HCT116 (cell line): ENCODE data around the gene WNK1. TPM values are rescaled to one million over a fixed set of nuclear protein-coding genes. Genes with fewer than 3 reads are reported as not detected.

Experiments used
- ATAC-seq: fragments of 200-7000 bp; cut with Tn5 transposase; 2 replicates; pipeline ENCODE4 v1.9.1; 2020; ENCODE audit warnings: mild to moderate bottlenecking, moderate library complexity
- BruUV-seq: library from RNA; stranded (reverse); fragments of 400-500 nt; replicated peaks from 2 replicates; lab custom pipeline; 2021; lab: Mats Ljungman, UMichigan
- CTCF ChIA-PET: fragments of 300-600 bp; sonication (Branson Sonifier 250); formaldehyde crosslinking; loops from one replicate; lab custom pipeline; 2021; ENCODE audit warnings: antibody characterized with exemption; lab: Charles Lee
- POLR2A ChIA-PET: fragments of 300-600, 350-600 bp; sonication (Branson Sonifier 250); formaldehyde crosslinking; loops from one replicate; lab custom pipeline; 2021; ENCODE audit warnings: antibody characterized with exemption; lab: Charles Lee
- RAD21 ChIA-PET, 2 experiments: fragments of 300-600 bp; sonication (Branson Sonifier 250); formaldehyde crosslinking; loops; one replicate each; lab custom pipeline; 2023; ENCODE audit warnings: low total read pairs in 2 of 2; ENCODE audit not compliant: uncharacterized antibody in 2 of 2, unreplicated experiment in 2 of 2, low non-redundant PET in 1 of 2; lab: Charles Lee
- DNase-seq: peaks from one replicate; pipeline ENCODE4 v3.0.0-alpha.2; 2010; ENCODE audit warnings: low read depth, low spot score
- H2AFZ ChIP-seq: fragments of 200-600 bp; shearing (Covaris generic), sonication (generic); 2 replicates; pipeline ENCODE4 v1.6.1; 2017; ENCODE audit warnings: low read depth, mixed run types, mixed read lengths, antibody characterized with exemption, low read length; ENCODE audit not compliant: poor library complexity, severe bottlenecking
- H3K27ac ChIP-seq: 2 replicates; pipeline ENCODE4 v1.5.1; 2012; ENCODE audit warnings: low read depth, low read length
- H3K27me3 ChIP-seq: fragments of 200-600 bp; sonication (generic); 2 replicates; pipeline ENCODE4 v1.6.1; 2016; ENCODE audit warnings: mixed run types, low read length, mixed read lengths; ENCODE audit not compliant: insufficient read depth
- H3K36me3 ChIP-seq, 2 experiments: fragments of 200-500 bp in 1 of 2; fragments of 200-600 bp in 1 of 2; sonication (Bioruptor generic) in 1 of 2; sonication (generic) in 1 of 2; 2 replicates each; pipeline versions ENCODE4 v1.5.1 to v1.6.1; 2014 to 2016; ENCODE audit warnings: low read length in 2 of 2, inconsistent platforms in 1 of 2, mixed read lengths in 1 of 2, mixed run types in 1 of 2; ENCODE audit not compliant: insufficient read depth in 2 of 2, control insufficient read depth in 1 of 2
- H3K4me1 ChIP-seq, 2 experiments: fragments of 200-600 bp in 1 of 2; sonication (generic) in 1 of 2; 2 replicates each; pipeline versions ENCODE4 v1.5.1 to v1.6.1; 2012 to 2017; ENCODE audit warnings: low read length in 2 of 2, inconsistent platforms in 1 of 2, mild to moderate bottlenecking in 1 of 2, mixed read lengths in 1 of 2, mixed run types in 1 of 2, moderate library complexity in 1 of 2; ENCODE audit not compliant: insufficient read depth in 2 of 2, control insufficient read depth in 1 of 2
- H3K4me2 ChIP-seq: fragments of 200-600 bp; sonication (generic); 2 replicates; pipeline ENCODE4 v1.6.1; 2017; ENCODE audit warnings: mixed run types, low read length, mixed read lengths
- H3K4me3 ChIP-seq, 2 experiments: fragments of 200-600 bp in 1 of 2; sonication (generic) in 1 of 2; replicated peaks in 1 of 2; 2 replicates each; pipeline ENCODE4 v1.5.1; 2011 to 2016; ENCODE audit warnings: low read length in 2 of 2, control low read depth in 1 of 2, low read depth in 1 of 2, mild to moderate bottlenecking in 1 of 2, mixed read lengths in 1 of 2, mixed run types in 1 of 2
- H3K79me2 ChIP-seq: fragments of 200-600 bp; sonication (generic); 2 replicates; pipeline ENCODE4 v1.6.1; 2017; ENCODE audit warnings: mild to moderate bottlenecking, mixed run types, low read length, moderate library complexity, mixed read lengths; ENCODE audit not compliant: insufficient read depth
- H3K9ac ChIP-seq: fragments of 200-600 bp; sonication (generic); 2 replicates; pipeline ENCODE4 v1.6.1; 2016; ENCODE audit warnings: low read length, mixed read lengths
- H3K9me2 ChIP-seq: fragments of 200-600 bp; sonication (generic), shearing (Covaris generic); 2 replicates; pipeline ENCODE4 v1.6.1; 2017; ENCODE audit warnings: mixed run types, mild to moderate bottlenecking, moderate library complexity; ENCODE audit not compliant: insufficient read depth
- H3K9me3 ChIP-seq, 2 experiments: fragments of 200-500 bp in 1 of 2; fragments of 200-600 bp in 1 of 2; sonication (Bioruptor generic) in 1 of 2; sonication (generic) in 1 of 2; 2 replicates each; pipeline ENCODE4 v1.6.1; 2014 to 2017; ENCODE audit warnings: low read length in 2 of 2, mixed read lengths in 2 of 2, inconsistent platforms in 1 of 2, low read depth in 1 of 2, mild to moderate bottlenecking in 1 of 2, mixed run types in 1 of 2, moderate library complexity in 1 of 2; ENCODE audit not compliant: control insufficient read depth in 1 of 2, insufficient read depth in 1 of 2
- H4K20me1 ChIP-seq: fragments of 200-600 bp; sonication (generic), shearing (Covaris generic); 2 replicates; pipeline ENCODE4 v1.6.1; 2017; ENCODE audit warnings: mixed run types, mild to moderate bottlenecking, moderate library complexity; ENCODE audit not compliant: insufficient read depth
- FOSL1 ChIP-seq: IDR thresholded peaks from 2 replicates; pipeline ENCODE4 v1.6.1; 2012; ENCODE audit warnings: low read depth
- RAD21 ChIP-seq: IDR thresholded peaks from 2 replicates; pipeline ENCODE4 v1.6.1; 2012; ENCODE audit warnings: low read depth, mild to moderate bottlenecking
- SIN3A ChIP-seq: IDR thresholded peaks from 2 replicates; pipeline ENCODE4 v1.6.1; 2012; ENCODE audit warnings: low read depth
- SRF ChIP-seq: IDR thresholded peaks from 2 replicates; pipeline ENCODE4 v1.6.1; 2012; ENCODE audit warnings: low read depth
- intact Hi-C: fragments of 100-400 bp; cut with micrococcal nuclease; formaldehyde crosslinking; loops from 2 replicates; pipeline ENCODE4 v1.10.0; 2022
- total RNA-seq: library from RNA; stranded (reverse); gene quantifications from one replicate; pipeline ENCODE4 v1.2.1, GENCODE V29; 2021; ENCODE audit not compliant: unreplicated experiment
- TF ChIP-seq, protein P1 (sequence below), 3 experiments: fragments of 200-600 bp in 1 of 3; sonication (generic) in 1 of 3; IDR thresholded peaks in 2 of 3; conservative IDR thresholded peaks in 1 of 3; 2 replicates each; pipeline ENCODE4 v1.5.1; 2012 to 2017; ENCODE audit warnings: low read depth in 2 of 3, low read length in 2 of 3, antibody characterized with exemption in 1 of 3, borderline replicate concordance in 1 of 3, control low read depth in 1 of 3, mild to moderate bottlenecking in 1 of 3, mixed read lengths in 1 of 3, mixed run types in 1 of 3, moderate library complexity in 1 of 3; ENCODE audit not compliant: insufficient read depth in 1 of 3

The WNK1 gene
- total RNA-seq, 1 experiment from 2014 or later, result 81.0 TPM

- ATAC-seq, result no peak
- no peak overlapping the region for H3K27ac ChIP-seq
- RAD21 ChIA-PET, result no interaction called here
These were observed 2.6 kb downstream of the WNK1 start for GRCh38 chr12:754851-755562.

More at GRCh38 chr12:754851-755562, 2.6 kb downstream of the WNK1 start:
- Histone ChIP-seq H3K9me3 (no peaks in the 10 kb centered on the region), H3K4me2 (peak overlapping the region; percentile 91), H3K4me1 (peaks cover 15 to 30% of the 10 kb centered on the region in 2 experiments; a peak in 3 of 4 replicates), H4K20me1 (peaks cover 21% of the 10 kb centered on the region; the same call in 1 of the 2 replicates), H3K27me3 (no peaks in the 10 kb centered on the region), H3K9ac (0 out of 2 replicates have a peak overlapping the region, but pooled peaks have one; percentile 75), H3K9me2 (no peaks in the 10 kb centered on the region), H3K4me3 (peak overlapping the region; percentile 75), H2AFZ (no peak overlapping the region), H3K36me3 (peaks cover 0 to 3% of the 10 kb centered on the region in 2 experiments; a peak in 1 of 4 replicates), H3K79me2 (peaks cover 72% of the 10 kb centered on the region)
- TF ChIP-seq FOSL1, result no peak
- TF ChIP-seq, protein P1, sequence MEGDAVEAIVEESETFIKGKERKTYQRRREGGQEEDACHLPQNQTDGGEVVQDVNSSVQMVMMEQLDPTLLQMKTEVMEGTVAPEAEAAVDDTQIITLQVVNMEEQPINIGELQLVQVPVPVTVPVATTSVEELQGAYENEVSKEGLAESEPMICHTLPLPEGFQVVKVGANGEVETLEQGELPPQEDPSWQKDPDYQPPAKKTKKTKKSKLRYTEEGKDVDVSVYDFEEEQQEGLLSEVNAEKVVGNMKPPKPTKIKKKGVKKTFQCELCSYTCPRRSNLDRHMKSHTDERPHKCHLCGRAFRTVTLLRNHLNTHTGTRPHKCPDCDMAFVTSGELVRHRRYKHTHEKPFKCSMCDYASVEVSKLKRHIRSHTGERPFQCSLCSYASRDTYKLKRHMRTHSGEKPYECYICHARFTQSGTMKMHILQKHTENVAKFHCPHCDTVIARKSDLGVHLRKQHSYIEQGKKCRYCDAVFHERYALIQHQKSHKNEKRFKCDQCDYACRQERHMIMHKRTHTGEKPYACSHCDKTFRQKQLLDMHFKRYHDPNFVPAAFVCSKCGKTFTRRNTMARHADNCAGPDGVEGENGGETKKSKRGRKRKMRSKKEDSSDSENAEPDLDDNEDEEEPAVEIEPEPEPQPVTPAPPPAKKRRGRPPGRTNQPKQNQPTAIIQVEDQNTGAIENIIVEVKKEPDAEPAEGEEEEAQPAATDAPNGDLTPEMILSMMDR (IDR thresholded peaks at IDR 0.05 in 2 of 3, conservative IDR thresholded peaks at IDR 0.05 in 1 of 3; ENCODE audit: borderline replicate concordance in 1 of 3, insufficient read depth in 1 of 3, low read depth in 2 of 3, low read length in 2 of 3), result peak in 2 of 3 experiments; percentile 31 to 54; a peak in 3 of 6 replicates
- no peak for TF ChIP-seq SRF
- no peak for TF ChIP-seq SIN3A
- TF ChIP-seq RAD21, result 0 out of 2 replicates have a peak, but pooled peaks have one; percentile 4
- POLR2A ChIA-PET, result interaction anchor here (1.0 kb wide), 2 partner anchors 179 to 184 kb away, joined by 3 read pairs; no protein-coding TSS in a partner anchor
- no peak for DNase-seq
- intact Hi-C loops, result loop anchor here (5.0 kb wide), 1 partner anchor 113 kb away; no protein-coding TSS in a partner anchor
- CTCF ChIA-PET, result interaction anchor here (1.1 to 1.3 kb wide), 2 partner anchors 59 to 179 kb away, joined by 3 to 5 read pairs; no protein-coding TSS in a partner anchor
- no TSS peak for BruUV-seq
